HG03039 (cell line): ENCODE data around the gene OR8K3.

Source experiments
- ATAC-seq: cut with Tn5 transposase; IDR thresholded peaks from one replicate; pipeline ENCODE4 v1.9.1; 2021; ENCODE audit warnings: mild to moderate bottlenecking, moderate library complexity; ENCODE audit not compliant: unreplicated experiment

Gene OR8K3

DNA sequence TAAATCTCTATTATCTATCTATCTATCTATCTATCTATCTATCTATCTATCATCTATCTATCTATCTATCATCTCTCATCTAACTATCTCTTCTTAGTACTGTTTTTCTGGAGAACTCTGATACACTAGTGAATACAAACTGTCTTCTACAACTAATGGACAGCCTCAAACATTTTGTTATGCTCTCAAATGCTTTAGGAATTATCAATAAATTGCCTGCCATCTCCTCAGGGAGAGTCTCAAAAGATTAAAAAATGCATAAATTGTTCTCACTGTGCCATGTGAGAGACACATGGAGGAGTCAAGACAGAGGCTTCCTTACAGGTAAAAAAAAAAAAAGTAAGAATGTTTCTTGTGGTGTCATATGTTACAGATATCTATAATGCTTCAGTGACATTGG, at the start of gene OR8K3:
TSS of gene OR8K3 (plus strand) at position 301 of the 400 bp plus-strand sequence. CDS start 3,163 bp downstream, outside the sequence.
- ATAC-seq = no peak

DNA sequence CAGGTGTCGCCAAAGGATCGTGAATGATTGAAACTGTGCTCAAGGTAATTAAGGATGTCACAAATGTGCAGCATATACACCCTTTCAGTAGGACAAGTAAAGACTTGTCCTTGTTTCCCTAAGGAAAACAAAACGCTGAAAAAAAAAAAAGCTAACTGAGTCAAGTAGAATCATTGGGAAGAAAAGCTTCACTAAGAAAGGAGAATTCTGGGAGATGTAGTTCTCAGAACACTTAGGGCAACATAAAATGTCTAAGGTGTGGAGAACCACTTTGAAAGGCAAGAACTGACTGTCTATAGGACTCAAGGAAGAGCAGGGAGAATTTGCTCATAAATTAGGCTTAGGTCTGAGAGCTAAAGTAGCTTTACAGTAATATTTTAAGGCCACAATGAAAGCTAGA, 43.9 kb upstream of the OR8K3 start:
- no peak for ATAC-seq

DNA sequence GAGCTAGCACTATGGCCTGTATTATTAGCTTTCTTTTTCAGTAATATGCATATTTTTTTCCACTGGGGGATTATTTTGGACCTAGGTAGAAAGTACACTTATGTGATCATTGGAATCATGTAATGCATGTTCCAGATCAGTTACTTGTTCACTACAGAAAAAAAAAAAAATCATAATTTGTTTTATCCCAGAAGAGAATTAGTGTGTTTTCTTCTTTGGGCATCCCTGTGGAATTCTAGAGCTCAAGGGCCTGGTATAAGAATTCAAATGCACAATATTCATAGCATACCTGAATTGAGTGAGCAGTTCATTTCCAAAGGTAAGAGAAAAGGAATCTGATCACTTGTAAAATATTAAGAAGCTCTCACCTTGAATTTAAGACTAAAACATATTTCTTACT, 41.1 kb upstream of the OR8K3 start, which contains the start of gene OR5T1:
TSS of gene OR5T1 (plus strand) at position 301 of the 400 bp plus-strand sequence. CDS start 1,485 bp downstream, outside the sequence.
- ATAC-seq = no peak

DNA sequence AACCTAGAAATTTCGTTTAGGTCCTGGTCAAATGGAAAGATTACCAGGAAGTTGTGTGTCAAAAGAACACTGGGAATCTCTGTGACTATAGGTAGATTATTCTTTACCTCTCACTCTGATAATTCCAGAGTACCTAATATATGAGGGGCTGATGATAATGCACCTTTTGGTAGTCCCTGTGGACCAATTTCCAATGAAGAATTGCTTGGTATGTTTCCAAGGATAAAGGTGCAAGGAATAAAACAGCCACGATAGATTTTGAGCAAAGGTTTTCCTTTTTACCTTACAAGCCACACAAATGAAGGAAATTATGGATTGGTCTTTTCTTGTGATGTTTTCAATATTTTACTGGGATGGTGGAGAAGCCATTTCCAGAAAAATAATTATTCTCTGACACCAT, 22.8 kb upstream of the OR8K3 start, which contains the start of gene OR8H1:
TSS of gene OR8H1 (minus strand) at position 101 of the 400 bp plus-strand sequence. CDS start 1,192 bp downstream, outside the sequence.
- ATAC-seq = no peak

DNA sequence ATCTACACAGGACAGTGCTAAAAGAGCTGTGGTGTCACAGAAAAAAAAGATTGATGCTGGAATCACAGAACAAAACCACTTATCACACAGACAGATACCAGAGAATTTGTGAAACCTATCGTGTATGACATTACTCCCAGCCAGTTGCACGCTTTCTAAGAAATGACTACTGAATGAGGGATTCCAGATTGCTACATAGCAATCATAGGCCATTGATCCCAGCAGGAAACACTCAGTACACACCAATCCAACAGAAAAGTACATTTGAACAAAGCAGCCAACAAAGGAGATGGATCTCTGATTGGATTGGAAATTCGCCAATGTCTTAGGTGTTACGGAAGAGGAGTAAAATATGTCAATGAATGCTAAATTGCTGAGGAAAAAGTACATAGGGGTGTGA, 18.0 kb upstream of the OR8K3 start:
- ATAC-seq = no peak

DNA sequence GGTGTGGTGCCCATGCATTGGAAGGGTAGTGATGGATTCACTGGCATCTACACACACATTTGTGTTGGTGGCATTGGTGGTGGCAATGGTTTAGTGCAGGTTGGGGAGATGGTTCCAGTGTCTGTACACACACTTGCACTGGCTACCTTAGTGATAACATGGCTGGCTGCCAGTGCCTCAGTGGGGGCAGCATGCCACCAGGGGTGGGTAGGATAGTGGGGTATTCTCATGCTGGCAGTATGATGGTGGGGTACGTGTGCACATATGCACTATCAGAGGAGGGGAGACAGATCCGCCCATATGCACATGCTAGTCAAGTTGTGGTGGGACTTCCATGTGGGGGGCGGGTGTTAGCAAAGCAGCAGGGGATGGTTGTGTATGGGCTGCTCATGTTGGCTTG, 7.1 kb upstream of the OR8K3 start:
- ATAC-seq = no peak

DNA sequence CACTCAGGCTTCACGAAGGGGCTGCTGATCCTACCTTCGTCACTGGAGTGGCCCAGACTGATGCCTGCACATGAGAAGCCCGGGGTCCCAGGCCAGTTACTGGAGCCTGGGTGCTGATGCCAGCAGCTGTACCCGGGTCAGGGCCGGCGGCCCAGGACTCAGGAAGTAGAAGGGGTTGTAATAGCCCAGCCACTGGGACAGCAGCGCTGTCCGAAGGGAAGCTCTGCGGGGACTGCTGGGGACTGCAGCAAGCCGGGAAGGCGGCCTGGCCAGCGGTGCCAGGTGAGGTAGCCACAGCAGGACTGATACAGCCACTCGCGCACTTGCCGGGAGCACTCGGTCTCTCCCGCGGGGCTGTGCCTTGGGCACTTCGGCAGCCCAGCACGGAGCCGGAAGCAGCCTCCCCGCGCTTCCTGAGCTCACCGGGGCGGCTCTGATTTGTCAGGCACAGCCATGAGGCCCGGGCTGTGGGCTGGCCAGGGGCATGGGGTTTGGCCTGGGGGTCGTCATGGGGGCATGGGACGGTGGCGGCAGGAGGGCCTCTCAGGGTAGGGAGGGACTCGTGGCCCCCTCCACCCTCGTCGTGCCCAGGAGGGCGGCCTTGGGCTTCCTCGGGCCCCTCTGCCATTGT, 17.0 kb downstream of the OR8K3 start:
- no peak for ATAC-seq

DNA sequence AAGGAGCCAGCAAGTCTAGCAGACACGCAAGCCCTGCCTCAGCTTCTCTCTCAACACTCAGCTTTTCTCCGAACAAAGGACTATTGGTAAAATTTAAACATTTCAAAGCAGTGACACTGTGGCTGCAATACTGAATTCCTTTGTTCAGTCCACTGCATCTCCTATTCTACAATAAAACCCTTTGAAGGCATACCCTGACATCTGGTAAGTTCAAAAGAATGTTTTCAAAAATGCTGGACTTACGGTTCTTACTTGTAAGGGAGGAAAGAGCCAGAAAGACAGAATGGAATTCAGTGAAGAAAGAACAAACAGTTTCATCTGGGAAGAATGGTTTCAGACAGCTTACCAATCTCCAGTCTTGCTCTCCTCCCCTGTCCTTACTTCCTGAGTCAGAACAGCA, 18.2 kb downstream of the OR8K3 start:
- ATAC-seq = no peak

DNA sequence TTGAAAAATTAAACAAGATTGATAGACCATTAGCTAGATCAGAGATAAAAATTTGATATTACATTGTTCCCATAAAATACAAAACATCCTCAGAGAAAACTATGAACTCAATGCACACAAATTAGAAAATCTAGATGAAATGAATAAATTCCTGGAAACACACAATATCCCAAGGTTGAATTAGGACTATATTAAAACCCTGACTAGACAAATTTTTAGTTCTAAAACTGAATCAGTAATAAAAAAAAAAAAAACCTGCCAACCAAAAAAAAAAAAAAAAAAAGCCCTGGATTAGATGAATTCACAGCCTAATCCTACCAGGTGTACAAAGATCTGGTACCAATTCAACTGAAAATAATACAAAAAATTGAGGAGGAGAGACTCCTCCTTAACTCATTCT, 25.3 kb downstream of the OR8K3 start:
- no peak for ATAC-seq

DNA sequence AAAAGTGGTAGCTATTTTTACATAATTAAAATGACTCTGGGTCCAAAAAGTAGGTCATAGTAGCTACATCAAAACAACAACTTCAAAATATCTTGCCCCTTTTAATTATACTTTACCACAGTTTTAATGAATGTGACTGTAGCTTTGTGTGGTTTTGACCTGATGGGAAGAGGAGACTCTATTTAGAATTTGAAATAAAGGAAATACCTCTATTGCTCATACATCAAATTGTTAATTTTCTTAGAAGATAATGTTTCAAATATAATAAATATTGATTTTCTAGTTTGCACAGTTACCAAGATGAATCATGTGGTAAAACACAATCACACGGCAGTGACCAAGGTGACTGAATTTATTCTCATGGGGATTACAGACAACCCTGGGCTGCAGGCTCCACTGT, 30.8 kb downstream of the OR8K3 start, which contains the start of gene OR8K1:
TSS of gene OR8K1 (plus strand) at position 301 of the 400 bp plus-strand sequence. CDS start at position 301, 0 bp downstream.
- ATAC-seq = no peak

DNA sequence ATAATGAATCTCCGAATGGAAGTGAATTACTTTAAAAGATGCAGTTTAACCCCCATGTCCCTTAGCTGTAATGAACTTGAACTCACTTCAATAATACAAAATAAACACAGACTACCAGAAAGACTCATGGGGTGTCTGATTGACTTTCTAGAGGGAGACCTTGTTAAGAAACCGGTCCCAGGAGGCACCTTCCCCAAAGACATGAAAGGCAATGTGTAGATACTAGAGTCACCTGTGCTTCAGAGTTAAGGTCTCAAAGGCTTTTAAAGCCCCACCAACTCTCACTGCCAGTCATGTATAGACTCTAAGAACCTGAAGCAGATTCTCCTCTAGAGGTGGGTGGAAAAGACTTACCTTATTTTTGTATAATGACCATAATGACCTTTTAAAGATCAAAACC, 39.0 kb downstream of the OR8K3 start, which contains the start of gene OR8J1:
TSS of gene OR8J1 (plus strand) at position 301 of the 400 bp plus-strand sequence. CDS start 5,956 bp downstream, outside the sequence.
- no peak for ATAC-seq
